ENCODE measurements around the gene CIRBP. TPM values are rescaled to one million over a fixed set of nuclear protein-coding genes. Genes with fewer than 3 reads are reported as not detected.

CIRBP gene
- total and polyA plus RNA-seq, 2 donors (not counting 1 experiment from before 2014, with no cell fraction given): 104 to 298 TPM

GRCh38 chr19:1309977-1310852 is 41.1 kb downstream of the CIRBP start:
- TF ChIP-seq CTCF (conservative IDR thresholded peaks at IDR 0.05 in 1 of 2, IDR thresholded peaks at IDR 0.05 in 1 of 2; ENCODE audit: low read depth in 1 of 2, low read length in 2 of 2) (no peak), EZH2 (IDR thresholded peaks at IDR 0.05; ENCODE audit: low read length, missing control alignments) (no peak)
- no peak for DNase-seq (ENCODE audit: low read depth in 2 of 2)
- Histone ChIP-seq H3K4me3 (replicated peaks in 1 of 4; ENCODE audit: control extremely low read depth in 1 of 4, insufficient read depth in 1 of 4, low read depth in 3 of 4, low read length in 4 of 4) (no peak overlapping the region), H3K4me1 (ENCODE audit: control insufficient read depth, extremely low read depth, insufficient read depth, low read length) (no peaks in the 10 kb centered on the region), H3K27ac (ENCODE audit: insufficient read depth, low read length) (no peak overlapping the region), H3K27me3 (ENCODE audit: control insufficient read depth, insufficient read depth, low read length) (no peaks in the 10 kb centered on the region), H3K36me3 (ENCODE audit: control insufficient read depth, insufficient read depth, low read length) (no peaks in the 10 kb centered on the region), H3K79me2 (ENCODE audit: control insufficient read depth, insufficient read depth, low read length) (no peaks in the 10 kb centered on the region), H3K9ac (ENCODE audit: insufficient read depth, low read length) (no peak overlapping the region), H2AFZ (ENCODE audit: low read length) (no peak overlapping the region), H3K9me3 (ENCODE audit: control insufficient read depth, insufficient read depth, low read depth, low read length) (no peaks in the 10 kb centered on the region), H4K20me1 (ENCODE audit: control insufficient read depth, extremely low read depth, insufficient read depth, low read length) (no peaks in the 10 kb centered on the region), H3K4me2 (ENCODE audit: extremely low read depth, insufficient read depth, low read length) (no peak overlapping the region)

DNA sequence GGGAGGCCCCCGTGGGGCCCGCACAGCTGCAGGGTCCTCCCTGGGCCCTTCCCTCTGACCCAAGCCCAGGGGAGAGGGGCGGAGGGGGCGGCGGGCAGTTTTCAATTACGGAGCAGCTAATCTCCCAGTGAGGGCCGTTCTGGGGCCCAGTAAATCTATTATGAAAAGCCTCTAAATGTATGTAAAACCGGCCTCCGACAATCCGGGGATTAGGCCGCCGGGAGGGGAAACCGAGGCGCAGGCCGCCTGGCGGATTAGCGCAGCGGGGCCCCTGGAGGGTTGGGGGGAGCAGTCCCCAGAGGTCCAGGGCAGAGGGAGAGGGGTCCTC is 41.7 kb downstream of the CIRBP start:
- Histone ChIP-seq H3K9me3 (ENCODE audit: control insufficient read depth, insufficient read depth, low read depth, low read length) (no peaks in the 10 kb centered on the region), H3K27me3 (ENCODE audit: control insufficient read depth, insufficient read depth, low read length) (peaks cover 3% of the 10 kb centered on the region), H3K4me2 (ENCODE audit: extremely low read depth, insufficient read depth, low read length) (no peak overlapping the region), H3K4me3 (replicated peaks in 1 of 4; ENCODE audit: control extremely low read depth in 1 of 4, insufficient read depth in 1 of 4, low read depth in 3 of 4, low read length in 4 of 4) (no peak overlapping the region), H3K36me3 (ENCODE audit: control insufficient read depth, insufficient read depth, low read length) (no peaks in the 10 kb centered on the region), H3K27ac (ENCODE audit: insufficient read depth, low read length) (no peak overlapping the region), H3K4me1 (ENCODE audit: control insufficient read depth, extremely low read depth, insufficient read depth, low read length) (no peaks in the 10 kb centered on the region), H2AFZ (ENCODE audit: low read length) (no peak overlapping the region), H4K20me1 (ENCODE audit: control insufficient read depth, extremely low read depth, insufficient read depth, low read length) (no peaks in the 10 kb centered on the region), H3K9ac (ENCODE audit: insufficient read depth, low read length) (no peak overlapping the region), H3K79me2 (ENCODE audit: control insufficient read depth, insufficient read depth, low read length) (no peaks in the 10 kb centered on the region)
- no peak for TF ChIP-seq EZH2 (IDR thresholded peaks at IDR 0.05; ENCODE audit: low read length, missing control alignments)
- no peak for TF ChIP-seq CTCF (conservative IDR thresholded peaks at IDR 0.05 in 1 of 2, IDR thresholded peaks at IDR 0.05 in 1 of 2; ENCODE audit: low read depth in 1 of 2, low read length in 2 of 2)
- no peak for DNase-seq (ENCODE audit: low read depth in 2 of 2)

GRCh38 chr19:1311543-1312091 is 42.5 kb downstream of the CIRBP start:
- no peak overlapping the region for H2AFZ ChIP-seq (ENCODE audit: low read length)
- peaks cover 11% of the 10 kb centered on the region for H3K27me3 ChIP-seq (ENCODE audit: control insufficient read depth, insufficient read depth, low read length)
- no peak overlapping the region for H3K27ac ChIP-seq (ENCODE audit: insufficient read depth, low read length)
- no peaks in the 10 kb centered on the region for H3K36me3 ChIP-seq (ENCODE audit: control insufficient read depth, insufficient read depth, low read length)
- H3K9ac ChIP-seq (ENCODE audit: insufficient read depth, low read length): no peak overlapping the region
- H3K4me1 ChIP-seq (ENCODE audit: control insufficient read depth, extremely low read depth, insufficient read depth, low read length): no peaks in the 10 kb centered on the region
- TF ChIP-seq EZH2 (IDR thresholded peaks at IDR 0.05; ENCODE audit: low read length, missing control alignments) (no peak), CTCF (conservative IDR thresholded peaks at IDR 0.05 in 1 of 2, IDR thresholded peaks at IDR 0.05 in 1 of 2; ENCODE audit: low read depth in 1 of 2, low read length in 2 of 2) (no peak)
- H3K4me2 ChIP-seq (ENCODE audit: extremely low read depth, insufficient read depth, low read length): no peak overlapping the region
- no peaks in the 10 kb centered on the region for H4K20me1 ChIP-seq (ENCODE audit: control insufficient read depth, extremely low read depth, insufficient read depth, low read length)
- no peak overlapping the region for H3K4me3 ChIP-seq (replicated peaks in 1 of 4; ENCODE audit: control extremely low read depth in 1 of 4, insufficient read depth in 1 of 4, low read depth in 3 of 4, low read length in 4 of 4)
- DNase-seq (ENCODE audit: low read depth in 2 of 2): no peak
- H3K9me3 ChIP-seq (ENCODE audit: control insufficient read depth, insufficient read depth, low read depth, low read length): no peaks in the 10 kb centered on the region
- H3K79me2 ChIP-seq (ENCODE audit: control insufficient read depth, insufficient read depth, low read length): no peaks in the 10 kb centered on the region
